ENCODE measurements around the gene TP53RK. TPM values are rescaled to one million over a fixed set of nuclear protein-coding genes. Genes with fewer than 3 reads are reported as not detected.

Gene TP53RK
- total RNA-seq, 1 experiment from 2014 or later, result 21.5 TPM

DNA sequence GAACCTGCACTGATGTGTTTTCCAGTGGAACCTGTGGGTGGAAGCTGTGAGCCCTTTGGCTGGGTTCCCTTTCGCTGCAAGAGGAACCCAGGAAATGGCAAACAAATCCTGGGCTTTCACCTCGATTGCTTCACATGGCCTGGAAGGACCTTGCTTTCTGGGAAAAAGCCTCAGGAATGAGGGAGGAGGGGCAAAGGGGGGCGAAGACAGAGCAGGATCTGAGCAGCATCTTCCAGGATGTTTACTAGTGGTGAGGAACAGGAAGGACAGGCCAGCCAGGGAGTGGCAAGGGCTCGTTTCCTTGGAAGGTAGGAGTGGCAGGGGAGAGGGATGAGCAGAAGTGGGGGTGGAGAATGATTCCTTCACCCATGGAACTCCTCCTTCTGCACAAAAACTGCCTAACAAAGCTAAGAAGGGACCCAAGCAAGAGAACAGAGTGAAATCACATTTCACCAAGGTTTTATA is 26.1 kb upstream of the TP53RK start:
- H2BK120ac ChIP-seq (ENCODE audit: low read depth, low read length, poor library complexity, severe bottlenecking), result no peak overlapping the region
- no peak overlapping the region for H2AFZ ChIP-seq (ENCODE audit: low read length)
- no peak overlapping the region for H3K18ac ChIP-seq (ENCODE audit: insufficient read length, low read depth, low read length)
- no peak overlapping the region for H2BK5ac ChIP-seq (ENCODE audit: insufficient read length, low read length)
- H2BK15ac ChIP-seq (ENCODE audit: low read depth, low read length), result no peak overlapping the region
- Mint-ChIP-seq H3K36me3 (ENCODE audit: insufficient read depth in 1 of 3, low read depth in 3 of 3) (peaks cover 6 to 19% (median 10%) of the 10 kb centered on the region in 3 experiments), H3K27ac (peak overlapping the region in 2 of 3 experiments; percentile 16 to 78; a peak in 3 of 7 replicates), H3K4me3 (no peak overlapping the region), H3K4me1 (peaks cover 13 to 24% of the 10 kb centered on the region in 2 experiments), H3K9me3 (peaks cover 0 to 4% of the 10 kb centered on the region in 2 experiments; a peak in 2 of 5 replicates), H3K27me3 (ENCODE audit: low read depth) (peaks cover under 1% of the 10 kb centered on the region; the same call in 1 of the 2 replicates)
- TF ChIP-seq, protein P1, sequence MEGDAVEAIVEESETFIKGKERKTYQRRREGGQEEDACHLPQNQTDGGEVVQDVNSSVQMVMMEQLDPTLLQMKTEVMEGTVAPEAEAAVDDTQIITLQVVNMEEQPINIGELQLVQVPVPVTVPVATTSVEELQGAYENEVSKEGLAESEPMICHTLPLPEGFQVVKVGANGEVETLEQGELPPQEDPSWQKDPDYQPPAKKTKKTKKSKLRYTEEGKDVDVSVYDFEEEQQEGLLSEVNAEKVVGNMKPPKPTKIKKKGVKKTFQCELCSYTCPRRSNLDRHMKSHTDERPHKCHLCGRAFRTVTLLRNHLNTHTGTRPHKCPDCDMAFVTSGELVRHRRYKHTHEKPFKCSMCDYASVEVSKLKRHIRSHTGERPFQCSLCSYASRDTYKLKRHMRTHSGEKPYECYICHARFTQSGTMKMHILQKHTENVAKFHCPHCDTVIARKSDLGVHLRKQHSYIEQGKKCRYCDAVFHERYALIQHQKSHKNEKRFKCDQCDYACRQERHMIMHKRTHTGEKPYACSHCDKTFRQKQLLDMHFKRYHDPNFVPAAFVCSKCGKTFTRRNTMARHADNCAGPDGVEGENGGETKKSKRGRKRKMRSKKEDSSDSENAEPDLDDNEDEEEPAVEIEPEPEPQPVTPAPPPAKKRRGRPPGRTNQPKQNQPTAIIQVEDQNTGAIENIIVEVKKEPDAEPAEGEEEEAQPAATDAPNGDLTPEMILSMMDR (conservative IDR thresholded peaks at IDR 0.05), result peak; percentile 40
- no peaks in the 10 kb centered on the region for H4K20me1 ChIP-seq (ENCODE audit: control insufficient read depth, insufficient read depth, insufficient read length)
- WGBS (ENCODE audit: extremely low coverage, insufficient read length, low lambda C conversion rate), result no CpG with 5 or more reads among the region's 4 CpGs
- no peaks in the 10 kb centered on the region for H3K23me2 ChIP-seq (ENCODE audit: insufficient read length, low read depth, low read length, poor library complexity, severe bottlenecking)
- H3K9ac ChIP-seq (ENCODE audit: extremely low read depth, insufficient read length, low read length), result no peak overlapping the region
- no peak overlapping the region for H4K5ac ChIP-seq (ENCODE audit: insufficient read length, low read depth, low read length)
- no peak overlapping the region for H4K8ac ChIP-seq (replicated peaks; ENCODE audit: insufficient read length, low read depth, low read length)
- no peaks in the 10 kb centered on the region for H3K4me1 ChIP-seq (ENCODE audit: insufficient read depth, low read length)
- no peak overlapping the region for H3T11ph ChIP-seq (ENCODE audit: low read length)
- DNase-seq, result peak; percentile 69
- H3K4me2 ChIP-seq (ENCODE audit: insufficient read depth, insufficient read length, low read length), result no peak overlapping the region
- H3K27me3 ChIP-seq (ENCODE audit: insufficient read depth, low read length), result no peaks in the 10 kb centered on the region
- no peak overlapping the region for H2BK20ac ChIP-seq (ENCODE audit: low read depth, low read length, poor library complexity, severe bottlenecking)
- no peaks in the 10 kb centered on the region for H3K9me3 ChIP-seq (ENCODE audit: control insufficient read depth, low read depth, low read length)
- no peak overlapping the region for H3K56ac ChIP-seq (ENCODE audit: insufficient read length, low read depth, low read length)
- H3K79me2 ChIP-seq (ENCODE audit: insufficient read depth, low read length), result no peaks in the 10 kb centered on the region
- no peak overlapping the region for H3K4ac ChIP-seq (ENCODE audit: low read depth, low read length)
- H4K91ac ChIP-seq (ENCODE audit: insufficient read length, low read depth, low read length), result no peak overlapping the region
- H3K79me1 ChIP-seq (ENCODE audit: insufficient read depth, low read depth, low read length, poor library complexity, severe bottlenecking), result no peaks in the 10 kb centered on the region
- H3K14ac ChIP-seq (ENCODE audit: insufficient read depth, low read length), result no peak overlapping the region
- no peak overlapping the region for H3K27ac ChIP-seq (ENCODE audit: insufficient read length, low read depth, low read length)
- H2AK5ac ChIP-seq (ENCODE audit: insufficient read length, low read length), result no peak overlapping the region
- no peak overlapping the region for H2BK12ac ChIP-seq (ENCODE audit: insufficient read length, low read depth, low read length)
- H3K23ac ChIP-seq (ENCODE audit: insufficient read length, low read depth, low read length), result no peak overlapping the region
